GM18873 (cell line): ENCODE results near the gene POM121L2.
"Not testable (repeated sequence)": the region's sequence is repeated elsewhere in the genome, so short reads cannot be mapped to it uniquely, and the experiment has no call there.

Experiments
- ATAC-seq: cut with Tn5 transposase; IDR thresholded peaks from one replicate; pipeline ENCODE4 v1.9.1; 2021; ENCODE audit warnings: mild to moderate bottlenecking, moderate library complexity, moderate number of reproducible peaks; ENCODE audit not compliant: unreplicated experiment, low FRiP score

Gene POM121L2

DNA sequence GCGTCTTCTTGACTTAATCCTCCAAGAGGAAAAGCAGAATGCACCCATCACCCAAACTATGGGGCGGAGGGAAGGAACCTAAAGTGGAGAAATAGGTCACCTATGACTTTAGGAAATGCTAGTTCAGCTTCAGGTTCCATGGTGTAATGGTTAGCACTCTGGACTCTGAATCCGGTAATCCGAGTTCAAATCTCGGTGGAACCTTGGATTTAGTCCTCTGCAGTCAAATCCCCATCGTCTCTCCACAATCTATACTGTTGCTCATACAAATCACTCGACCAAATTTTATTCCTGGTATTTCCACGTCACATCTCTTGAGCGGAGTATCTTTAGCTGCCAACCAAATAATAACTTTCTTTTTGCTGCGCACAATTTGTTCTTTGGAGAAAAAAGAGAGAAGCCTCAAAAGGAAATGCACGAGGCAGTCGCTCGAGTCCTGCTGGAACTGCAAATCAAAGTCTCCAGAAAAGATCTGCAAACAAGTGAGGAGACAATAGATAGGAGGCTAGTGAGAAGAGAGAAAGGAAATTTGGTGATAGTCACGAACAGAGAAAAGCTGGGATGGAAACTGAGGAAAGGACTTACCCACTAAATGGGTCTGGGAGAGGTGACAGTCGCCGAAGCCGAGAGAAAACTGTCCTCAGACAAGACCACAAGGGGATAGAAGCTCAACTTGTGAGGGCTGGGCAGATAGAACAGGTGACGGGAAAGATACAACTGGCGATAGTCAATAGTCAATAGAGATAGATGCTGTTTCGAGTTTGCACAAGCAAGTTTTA lies 16.6 kb downstream of the POM121L2 start:
- no peak for ATAC-seq

DNA sequence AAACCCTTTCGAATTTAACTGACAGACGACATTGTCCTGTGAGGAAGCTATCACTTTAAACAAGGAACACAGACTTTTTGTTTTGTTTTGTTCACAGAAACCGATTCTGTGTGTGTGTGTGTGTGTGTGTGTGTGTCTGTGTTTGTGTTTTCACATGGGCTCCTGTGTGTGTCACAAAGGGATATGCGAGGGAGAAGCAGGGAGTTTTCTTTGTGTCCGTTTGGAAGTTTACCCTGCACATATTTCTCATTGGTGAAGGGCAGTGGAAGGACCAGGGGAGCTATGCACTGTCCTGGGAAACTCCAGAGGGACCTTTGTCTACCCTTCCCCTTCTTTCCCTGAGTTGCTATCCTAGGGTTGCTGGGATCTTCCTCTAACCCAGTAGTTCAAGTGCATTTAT lies 17.7 kb downstream of the POM121L2 start:
- ATAC-seq: no peak

DNA sequence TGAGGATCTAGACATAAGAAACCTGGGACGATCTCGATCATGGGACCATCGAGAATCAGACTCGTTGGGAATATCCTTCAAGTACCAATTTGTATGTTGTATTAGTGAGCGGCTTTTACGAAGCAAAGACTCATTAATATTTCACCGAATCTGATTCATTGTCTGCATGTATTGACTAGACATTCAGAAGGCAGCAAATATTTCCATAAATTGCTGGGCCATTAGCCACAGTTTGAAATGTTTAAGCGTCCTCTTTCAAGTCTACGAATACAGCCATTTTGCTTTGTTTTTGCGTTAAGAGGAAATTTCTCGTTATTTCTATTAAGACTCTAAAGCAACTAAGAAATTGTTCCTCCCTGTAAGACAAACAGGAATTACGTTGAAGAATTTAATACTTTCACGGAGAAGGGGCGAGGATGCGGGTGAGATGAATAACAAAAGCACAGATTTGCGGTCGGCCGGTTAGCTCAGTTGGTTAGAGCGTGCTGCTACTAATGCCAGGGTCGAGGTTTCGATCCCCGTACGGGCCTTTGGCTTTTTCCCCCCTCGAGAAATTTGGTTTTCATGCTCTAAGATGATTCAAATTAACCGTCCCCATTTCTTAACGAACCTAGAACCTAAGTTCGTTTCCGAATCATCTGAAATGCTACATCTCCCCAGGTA lies 18.5 kb downstream of the POM121L2 start:
- ATAC-seq: no peak

DNA sequence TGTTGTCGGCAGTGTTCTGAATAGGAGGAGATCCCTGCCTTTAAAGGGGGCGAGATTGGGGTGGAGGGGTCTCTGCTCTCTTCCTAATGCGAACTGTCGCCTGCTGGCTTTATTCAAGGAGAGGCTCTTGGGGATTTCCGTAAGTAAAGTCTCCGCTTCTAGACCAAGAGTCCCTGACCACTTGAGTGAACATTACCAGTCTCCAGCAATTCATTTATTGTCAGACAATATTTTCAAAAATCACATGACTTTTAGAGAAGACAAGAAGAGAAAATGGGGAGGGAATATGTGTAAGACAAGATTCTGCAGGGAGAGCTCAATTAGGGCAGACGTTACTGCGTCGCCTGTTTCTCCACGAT lies 21.2 kb downstream of the POM121L2 start:
- no peak for ATAC-seq

DNA sequence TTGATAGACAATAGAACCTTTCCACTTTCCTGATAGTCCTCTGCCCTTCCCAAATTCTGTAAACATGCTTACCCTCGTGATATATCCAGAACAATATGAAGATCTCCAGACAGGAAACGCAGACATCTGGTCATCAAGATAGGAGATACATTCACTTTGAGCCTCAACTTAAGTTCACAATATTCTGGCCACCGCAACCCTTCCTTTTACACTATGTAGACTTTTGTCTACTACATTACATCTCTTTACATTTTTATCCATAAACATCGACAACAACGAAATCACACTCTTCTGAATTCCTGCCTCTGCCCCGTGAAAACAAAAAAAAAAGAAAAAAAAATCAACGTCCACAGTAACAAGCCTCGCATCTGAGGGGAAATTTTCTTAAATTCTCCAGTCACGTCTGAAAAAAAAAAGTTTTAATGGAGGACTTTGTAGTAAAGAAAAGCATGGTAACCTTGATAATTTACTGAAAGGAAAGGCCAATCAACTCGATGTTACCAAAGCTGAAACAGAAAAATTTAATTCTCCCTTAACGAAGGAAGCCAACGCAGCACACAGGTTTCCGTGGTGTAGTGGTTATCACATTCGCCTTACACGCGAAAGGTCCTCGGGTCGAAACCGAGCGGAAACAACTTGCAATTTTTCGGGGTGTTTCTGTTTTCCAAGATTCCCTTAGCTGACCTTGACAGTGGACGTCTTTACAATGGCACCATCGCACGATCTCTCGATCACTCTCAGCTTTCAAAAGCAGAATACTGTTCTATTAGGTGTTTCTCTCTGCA lies 21.8 kb downstream of the POM121L2 start:
- ATAC-seq: no peak

DNA sequence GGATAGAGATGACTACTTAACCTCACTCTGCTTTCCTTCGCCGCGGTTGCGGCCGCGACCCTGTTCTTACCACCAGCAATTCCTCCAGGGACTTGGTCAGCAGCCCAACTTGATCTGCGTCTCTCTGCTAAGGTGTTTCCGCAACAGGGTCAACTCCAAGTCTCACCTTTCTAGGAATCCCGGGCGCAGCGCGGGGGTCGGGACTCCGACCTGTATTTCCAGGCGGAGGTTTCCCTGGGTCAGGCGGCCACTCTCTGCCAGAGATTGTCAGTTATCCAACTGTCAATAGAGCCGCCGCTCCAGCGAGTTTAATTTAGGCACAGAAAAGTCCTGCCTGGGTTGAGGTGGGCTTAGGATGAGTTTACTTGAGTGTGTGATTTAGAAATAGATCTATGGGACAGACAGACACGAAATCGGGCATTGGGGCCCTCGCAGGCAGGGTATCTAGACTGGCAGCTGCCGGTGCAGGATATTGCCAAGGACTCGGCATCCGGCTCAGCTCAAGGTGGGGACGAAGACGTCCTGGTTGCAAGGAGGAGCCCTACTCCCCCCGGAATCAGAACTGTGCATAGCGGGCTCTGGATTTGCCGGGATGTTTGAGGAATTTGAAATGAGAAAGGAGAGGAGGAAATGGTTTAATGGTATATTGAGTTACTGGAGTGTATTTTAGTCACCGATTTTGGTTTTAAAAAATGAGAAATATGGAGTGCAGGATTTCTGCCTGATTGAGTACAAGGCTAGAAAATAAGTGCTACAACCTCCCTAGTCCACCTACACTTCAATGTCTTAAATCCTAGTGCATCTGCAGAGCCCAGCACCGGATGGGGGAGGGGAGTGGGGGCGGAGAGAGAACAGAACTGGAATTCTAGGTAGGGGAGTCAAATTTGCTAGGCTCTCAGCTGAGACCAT lies 23.7 kb downstream of the POM121L2 start:
- no peak for ATAC-seq

DNA sequence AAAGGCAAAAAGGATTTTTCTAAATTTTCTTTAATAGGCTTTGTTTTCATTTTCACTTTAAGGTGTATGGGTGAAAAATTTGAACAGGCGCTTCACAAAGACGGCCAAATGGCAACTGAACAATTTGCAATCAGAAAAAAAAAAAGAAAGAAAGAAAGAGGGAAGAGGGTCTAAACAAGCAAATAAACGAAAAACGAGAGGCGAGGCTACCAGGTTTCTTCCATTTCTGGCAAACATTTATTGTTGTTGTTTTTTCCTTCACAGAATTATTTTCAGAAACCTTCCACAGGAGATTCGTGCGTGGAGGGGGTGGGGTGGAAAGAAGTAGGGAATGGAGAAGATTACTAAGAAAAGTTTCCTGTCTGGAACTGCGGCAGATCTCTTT lies 24.3 kb downstream of the POM121L2 start:
- no peak for ATAC-seq

DNA sequence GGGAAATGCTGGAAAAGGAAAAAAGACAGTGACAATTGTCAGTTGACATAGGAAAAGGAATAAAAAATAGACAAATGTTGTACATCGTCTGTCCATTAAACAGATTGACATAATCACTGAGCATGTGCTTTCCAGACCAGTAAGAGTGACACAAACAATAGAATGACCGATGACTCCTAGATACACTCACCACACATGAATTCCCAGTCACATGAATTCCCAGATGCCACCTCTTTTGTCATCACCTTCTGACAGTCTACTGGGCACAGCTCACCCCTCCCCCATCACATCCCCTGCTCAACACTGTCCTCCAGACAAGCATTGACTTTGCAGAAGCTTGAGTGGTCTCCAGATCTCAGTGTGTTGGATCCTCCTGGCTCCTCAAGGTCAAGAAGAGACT lies 25.9 kb downstream of the POM121L2 start:
- ATAC-seq: no peak

DNA sequence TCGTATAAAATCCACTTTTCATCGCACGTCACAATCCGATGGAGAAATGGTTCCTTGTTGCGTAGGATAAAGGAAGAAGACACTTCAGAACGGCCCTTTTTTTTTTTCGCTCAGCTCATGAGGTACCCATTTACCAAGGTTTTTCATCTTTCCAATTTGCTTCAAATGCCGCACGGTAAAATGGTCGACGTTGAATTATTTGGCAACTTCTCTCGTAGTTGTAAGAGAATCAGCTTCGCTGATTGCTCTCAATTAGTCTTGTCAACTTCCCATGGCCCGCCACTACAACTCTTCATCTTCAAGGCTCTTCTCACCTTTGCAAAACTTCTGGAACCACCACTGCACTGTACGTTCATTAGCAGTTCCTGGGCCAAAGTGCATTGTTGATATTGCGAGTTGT lies 28.8 kb downstream of the POM121L2 start:
- ATAC-seq: no peak

DNA sequence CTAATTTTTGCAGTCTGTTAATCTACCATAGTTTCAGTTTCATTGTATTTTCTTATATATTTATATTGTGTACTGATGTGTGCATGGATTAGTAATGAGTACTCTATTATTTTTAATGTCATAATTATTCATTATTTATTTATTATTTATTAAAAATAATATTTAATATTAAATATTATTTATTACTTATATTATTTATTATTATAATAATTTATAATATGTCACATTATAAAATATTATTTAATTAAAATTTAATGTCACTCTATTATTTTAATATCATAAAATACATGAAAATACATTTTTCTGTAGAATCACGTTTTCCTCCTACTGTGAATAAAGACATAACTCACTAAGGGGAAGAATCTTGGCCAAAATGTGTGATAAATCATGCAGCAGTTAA lies 30.5 kb downstream of the POM121L2 start:
- ATAC-seq: no peak

DNA sequence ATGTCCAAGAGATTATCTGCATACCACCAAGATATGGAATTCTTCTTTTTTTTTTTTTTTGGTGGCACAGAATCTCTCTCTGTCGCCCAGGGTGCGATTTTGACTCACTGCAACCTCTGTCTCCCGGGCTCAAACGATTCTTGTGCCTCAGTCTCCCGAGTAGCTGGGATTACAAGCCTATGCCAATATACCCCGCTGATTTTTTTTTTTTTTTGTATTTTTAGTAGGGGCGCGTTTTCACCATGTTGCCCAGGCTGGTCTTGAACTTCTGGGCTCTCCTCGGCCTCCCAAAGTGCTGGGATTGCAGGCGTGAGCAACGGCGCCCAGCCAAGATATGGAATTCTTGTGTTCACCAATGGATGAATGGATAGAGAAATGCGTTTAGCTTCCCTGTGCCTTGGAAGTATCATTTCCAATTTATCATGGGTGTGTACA lies 31.0 kb downstream of the POM121L2 start:
- no peak for ATAC-seq

DNA sequence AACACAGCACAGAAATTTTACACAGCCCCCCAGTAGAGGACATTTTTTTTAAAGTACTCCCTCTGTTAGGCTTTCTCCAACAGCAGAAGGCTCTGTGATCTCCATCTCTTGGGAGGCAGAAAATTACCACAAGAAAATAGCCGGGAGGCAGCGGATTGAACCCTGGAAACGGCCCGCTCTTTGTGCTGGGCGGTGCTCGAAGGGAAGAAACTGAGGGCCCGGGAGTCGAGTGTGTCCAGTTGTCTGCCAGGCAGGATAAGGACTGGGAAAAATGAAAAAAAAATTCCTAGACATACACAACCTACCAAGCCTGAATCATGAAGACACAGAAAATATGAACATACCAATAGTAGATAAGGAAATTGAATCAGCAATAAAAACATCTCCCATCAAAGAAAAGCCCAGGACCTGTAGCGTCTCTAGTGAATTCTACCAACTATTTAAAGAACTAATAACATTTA lies 31.5 kb downstream of the POM121L2 start:
- ATAC-seq: no peak

DNA sequence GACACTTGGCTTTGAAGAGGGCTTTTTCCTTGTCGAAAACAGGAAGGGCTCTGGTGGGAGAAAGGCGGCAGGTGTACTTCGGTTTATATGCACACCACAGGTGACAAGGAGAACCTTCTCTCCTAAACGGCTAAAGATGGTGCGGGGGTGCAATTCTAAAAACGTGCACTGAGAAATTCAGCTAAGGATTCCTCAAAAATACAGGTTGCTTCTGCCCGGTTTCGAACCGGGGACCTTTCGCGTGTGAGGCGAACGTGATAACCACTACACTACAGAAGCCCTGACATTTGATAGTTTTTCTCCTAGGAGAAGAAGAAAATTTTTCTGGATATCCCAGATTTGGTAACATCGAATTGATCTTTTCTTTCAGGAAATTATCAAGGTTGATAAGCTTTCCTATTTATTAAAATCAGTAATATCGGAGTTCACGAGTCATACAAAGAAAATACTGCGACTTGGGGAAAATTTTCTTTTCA lies 32.0 kb downstream of the POM121L2 start:
- ATAC-seq: no peak

DNA sequence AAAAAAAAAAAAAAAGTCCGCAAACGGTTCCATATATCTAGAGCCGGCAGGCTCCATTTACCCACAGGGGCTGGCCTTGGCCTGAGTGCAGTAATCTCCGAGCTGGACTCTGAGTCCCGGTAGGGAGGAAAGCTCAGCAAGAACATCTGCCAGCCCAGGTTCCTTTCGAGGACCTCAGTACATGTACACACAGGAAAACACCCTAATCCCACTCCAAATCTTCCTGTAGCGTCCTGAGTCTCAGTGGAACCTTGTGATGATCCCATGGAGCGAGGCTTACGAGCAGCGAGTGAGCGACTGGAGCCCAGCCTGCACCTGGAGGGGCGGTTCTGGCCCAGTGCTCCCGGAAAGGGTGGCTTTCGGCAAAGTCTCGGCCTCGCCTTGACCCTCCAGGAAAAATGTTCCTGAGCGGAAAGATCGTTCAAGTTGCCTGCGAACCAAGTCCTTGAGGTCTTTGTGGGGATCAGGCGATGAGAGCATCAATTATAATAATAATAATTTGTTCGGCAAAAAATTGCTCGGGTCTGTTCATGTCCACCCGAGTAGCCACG lies 32.5 kb downstream of the POM121L2 start:
- ATAC-seq: no peak

DNA sequence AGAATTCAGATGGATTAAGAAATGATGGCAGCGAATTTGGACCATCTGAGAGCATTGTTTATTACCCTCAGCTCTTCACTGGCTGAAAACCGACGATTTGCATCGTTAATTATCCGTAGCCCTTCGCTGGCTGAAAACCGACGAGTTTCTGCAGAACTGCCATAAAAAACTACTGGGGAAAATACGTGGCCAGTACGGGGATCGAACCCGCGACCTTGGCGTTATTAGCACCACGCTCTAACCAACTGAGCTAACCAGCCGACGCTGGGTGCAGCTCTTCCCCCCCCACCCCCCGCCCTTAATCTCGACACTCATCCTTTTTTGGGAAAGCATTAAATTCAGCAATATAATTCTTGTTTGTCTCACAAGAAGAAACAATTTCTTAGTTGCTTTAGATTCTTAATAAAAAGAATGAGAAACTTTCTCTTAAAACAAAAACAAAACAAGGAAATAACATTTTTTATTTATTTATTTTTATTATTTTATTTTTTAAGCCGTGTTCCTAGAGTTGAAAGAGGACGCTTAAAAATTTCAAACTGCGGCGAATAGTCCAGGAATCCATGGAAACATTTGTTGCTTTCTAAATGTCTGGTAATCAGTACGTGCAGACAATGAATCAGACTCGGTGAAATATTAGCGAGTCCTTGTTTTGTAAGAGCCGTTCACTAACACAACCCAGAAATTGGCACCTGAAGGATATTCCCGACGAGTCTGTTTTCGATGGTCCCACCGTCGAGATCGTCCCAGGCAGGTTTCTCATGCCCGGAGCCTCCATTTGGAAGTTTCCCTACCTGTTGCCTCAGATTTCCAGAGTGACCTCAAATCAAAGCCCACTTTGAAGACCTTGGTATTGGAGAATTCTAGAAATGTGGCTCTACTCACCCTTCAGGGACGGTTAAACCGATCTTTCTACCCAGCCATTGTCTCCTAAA lies 36.8 kb downstream of the POM121L2 start:
- no peak for ATAC-seq

DNA sequence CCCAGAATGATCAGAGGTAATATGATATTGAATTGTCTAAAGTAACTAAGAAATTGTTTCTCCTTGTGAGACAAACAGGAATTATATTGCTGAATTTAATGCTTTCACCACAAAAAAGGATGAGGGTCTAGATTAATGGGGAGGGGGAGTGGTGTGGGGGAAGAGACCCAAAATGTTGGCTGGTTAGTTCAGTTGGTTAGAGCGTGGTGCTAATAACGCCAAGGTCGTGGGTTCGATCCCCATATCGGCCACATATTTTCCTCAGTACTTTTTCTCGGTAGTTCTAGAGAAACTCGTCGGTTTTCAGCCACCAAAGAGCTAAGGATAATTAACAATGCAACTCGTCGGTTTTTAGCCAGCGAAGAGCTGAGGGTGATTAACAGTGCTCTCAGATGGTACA lies 38.3 kb downstream of the POM121L2 start:
- no peak for ATAC-seq

DNA sequence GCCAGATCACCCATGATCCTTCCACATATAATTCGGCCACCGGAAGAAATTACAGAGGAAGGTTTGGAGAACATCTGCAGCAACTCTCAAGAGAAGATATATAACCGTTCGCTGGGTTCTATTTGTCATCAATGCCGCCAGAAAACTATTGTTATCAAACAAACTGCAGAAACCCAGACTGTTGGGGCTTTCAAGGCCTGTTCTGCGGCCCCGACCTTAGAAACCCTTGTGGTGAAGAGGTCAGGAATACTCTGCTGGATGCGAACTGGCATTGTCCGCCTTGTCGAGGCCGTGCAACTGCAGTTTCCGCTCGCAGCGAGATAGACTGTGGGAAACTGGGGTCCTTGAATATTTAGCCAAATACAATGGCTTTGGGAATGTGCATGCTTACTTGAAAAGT lies 43.3 kb downstream of the POM121L2 start:
- no peak for ATAC-seq

DNA sequence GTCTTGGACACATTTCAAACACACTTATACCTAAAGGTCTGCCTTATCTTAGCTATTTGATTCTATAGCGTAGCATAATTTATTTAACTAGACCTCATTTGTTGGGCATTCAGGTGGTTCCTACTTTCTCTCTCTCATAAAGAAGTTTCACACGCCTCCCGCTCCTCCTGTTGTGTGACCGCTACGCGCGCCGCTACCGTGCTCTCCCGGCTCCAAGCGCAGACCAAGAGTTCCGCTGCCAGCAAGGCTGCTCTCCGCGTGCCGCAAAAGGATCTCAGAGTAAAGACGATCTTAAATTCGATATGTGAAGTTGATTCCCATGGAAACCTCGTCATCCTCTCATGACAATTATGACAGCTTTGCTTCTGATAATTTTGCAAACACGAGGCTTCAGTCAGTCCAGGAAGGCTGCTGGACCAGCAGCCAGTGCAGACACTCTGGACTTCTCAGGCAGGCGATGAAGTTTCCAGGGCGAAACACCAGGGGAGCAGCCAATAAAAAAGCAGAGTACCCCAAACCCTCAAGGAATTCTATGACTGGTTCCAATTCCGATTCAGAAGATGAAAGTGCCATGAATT lies 44.1 kb downstream of the POM121L2 start:
- ATAC-seq: no peak

DNA sequence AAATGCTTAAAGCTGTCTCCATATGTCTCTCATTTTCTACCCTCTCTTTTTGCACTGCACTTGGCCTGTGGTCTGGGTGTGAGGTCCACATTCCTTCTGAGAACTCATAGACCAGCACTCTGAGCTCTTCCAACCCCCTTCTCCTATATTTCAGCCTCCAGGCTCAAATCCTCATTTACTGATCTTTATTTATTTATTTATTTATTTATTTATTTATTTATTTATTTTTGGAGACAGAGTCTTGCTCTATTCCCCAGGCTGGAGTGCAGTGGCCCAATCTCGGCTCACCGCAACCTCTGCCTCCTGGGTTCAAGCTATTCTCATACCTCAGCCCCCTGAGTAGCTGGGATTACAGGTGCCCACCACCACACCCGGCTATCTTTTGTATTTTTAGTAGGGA lies 45.1 kb downstream of the POM121L2 start:
- ATAC-seq: not testable (repeated sequence)
